ENCODE measurements around the gene PRKG1.
"Not testable (repeated sequence)": the region's sequence is repeated elsewhere in the genome, so short reads cannot be mapped to it uniquely, and the experiment has no call there.

Gene PRKG1

GRCh38 chr10:52007091-52007490 is 932.8 kb downstream of the PRKG1 start:
- no peak for DNase-seq (ENCODE audit: low read depth)

- no peak for DNase-seq (ENCODE audit: low read depth)
These were observed 936.8 kb downstream of the PRKG1 start for GRCh38 chr10:52011118-52011517.

- DNase-seq (ENCODE audit: low read depth): no peak
These were observed 944.8 kb downstream of the PRKG1 start for GRCh38 chr10:52019077-52019555.

GRCh38 chr10:52019656-52020055 is 945.4 kb downstream of the PRKG1 start:
- no peak for DNase-seq (ENCODE audit: low read depth)

- DNase-seq (ENCODE audit: low read depth): no peak
These were observed 945.9 kb downstream of the PRKG1 start for GRCh38 chr10:52020173-52020572.

- no peak for DNase-seq (ENCODE audit: low read depth)
These were observed 946.4 kb downstream of the PRKG1 start for GRCh38 chr10:52020702-52021101.

- DNase-seq (ENCODE audit: low read depth): no peak
These were observed 952.9 kb downstream of the PRKG1 start for GRCh38 chr10:52027055-52027705.

GRCh38 chr10:52028523-52028858 is 954.2 kb downstream of the PRKG1 start:
- DNase-seq (ENCODE audit: low read depth): no peak

GRCh38 chr10:52029628-52030027 is 955.3 kb downstream of the PRKG1 start:
- no peak for DNase-seq (ENCODE audit: low read depth)

GRCh38 chr10:52030051-52030790 is 955.9 kb downstream of the PRKG1 start:
- DNase-seq (ENCODE audit: low read depth): no peak

GRCh38 chr10:52030975-52031374 is 956.7 kb downstream of the PRKG1 start:
- no peak for DNase-seq (ENCODE audit: low read depth)

- no peak for DNase-seq (ENCODE audit: low read depth)
These were observed 957.5 kb downstream of the PRKG1 start for GRCh38 chr10:52031771-52032170.

GRCh38 chr10:52032681-52033629 is 958.7 kb downstream of the PRKG1 start:
- no peak for DNase-seq (ENCODE audit: low read depth)

GRCh38 chr10:52039002-52039793 is 964.9 kb downstream of the PRKG1 start:
- not testable (repeated sequence) for DNase-seq (ENCODE audit: low read depth)

- no peak for DNase-seq (ENCODE audit: low read depth)
These were observed 966.2 kb downstream of the PRKG1 start for GRCh38 chr10:52040486-52040885.

GRCh38 chr10:52043811-52044210 is 969.5 kb downstream of the PRKG1 start:
- no peak for DNase-seq (ENCODE audit: low read depth)

GRCh38 chr10:52048051-52048450 is 973.8 kb downstream of the PRKG1 start:
- no peak for DNase-seq (ENCODE audit: low read depth)

GRCh38 chr10:52050429-52051047 is 976.3 kb downstream of the PRKG1 start:
- DNase-seq (ENCODE audit: low read depth): no peak

GRCh38 chr10:52053497-52053896 is 979.2 kb downstream of the PRKG1 start:
- DNase-seq (ENCODE audit: low read depth): no peak

GRCh38 chr10:52056291-52056690 is 982.0 kb downstream of the PRKG1 start:
- DNase-seq (ENCODE audit: low read depth): no peak

GRCh38 chr10:52059089-52059488 is 984.8 kb downstream of the PRKG1 start:
- no peak for DNase-seq (ENCODE audit: low read depth)

Measured in T-helper 22 cell (primary cell).